ENCODE measurements around the gene AGBL5.

- TF ChIP-seq CTCF (IDR thresholded peaks at IDR 0.05; ENCODE audit: borderline replicate concordance, extremely low read depth, low read length, poor library complexity, severe bottlenecking) (no peak), EZH2 (IDR thresholded peaks at IDR 0.05; ENCODE audit: borderline replicate concordance, low read depth, low read length, severe bottlenecking) (no peak)
Measured at GRCh38 chr2:27042985-27043634, 8.4 kb upstream of the AGBL5 start.

Measured in DND-41 (cell line).